ENCODE data around the gene ADAMTS6.
"Not testable (repeated sequence)": the region's sequence is repeated elsewhere in the genome, so short reads cannot be mapped to it uniquely, and the experiment has no call there.

The ADAMTS6 gene

DNA sequence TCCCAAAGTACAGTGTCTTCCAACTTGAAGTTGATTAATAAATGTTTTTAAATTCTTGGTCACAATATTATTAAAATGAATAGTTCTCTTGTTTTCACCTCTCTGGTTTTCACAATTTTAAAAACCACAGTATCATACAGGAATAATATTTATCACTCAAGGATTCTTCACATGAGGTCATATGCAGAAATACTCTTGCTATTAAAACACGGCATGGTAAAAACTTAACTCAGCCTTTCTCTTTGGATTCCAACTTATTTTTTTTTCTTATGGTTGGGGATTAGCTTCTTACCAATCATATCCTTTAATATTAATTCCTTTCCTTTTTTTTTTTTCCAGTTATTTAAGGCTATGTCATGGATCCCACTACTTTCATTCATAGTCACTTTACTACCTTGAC, 289.4 kb downstream of the ADAMTS6 start:
- TF ChIP-seq JUND (IDR thresholded peaks at IDR 0.05; ENCODE audit: low read depth) = no peak
- no peak for DNase-seq (ENCODE audit: low read depth in 1 of 2, low spot score in 1 of 2)
- in situ Hi-C loops (cut with HindIII; ENCODE audit: low pct_unique_long_range_greater_than_20kb, low sequenced_read_pairs) = no loop called here

DNA sequence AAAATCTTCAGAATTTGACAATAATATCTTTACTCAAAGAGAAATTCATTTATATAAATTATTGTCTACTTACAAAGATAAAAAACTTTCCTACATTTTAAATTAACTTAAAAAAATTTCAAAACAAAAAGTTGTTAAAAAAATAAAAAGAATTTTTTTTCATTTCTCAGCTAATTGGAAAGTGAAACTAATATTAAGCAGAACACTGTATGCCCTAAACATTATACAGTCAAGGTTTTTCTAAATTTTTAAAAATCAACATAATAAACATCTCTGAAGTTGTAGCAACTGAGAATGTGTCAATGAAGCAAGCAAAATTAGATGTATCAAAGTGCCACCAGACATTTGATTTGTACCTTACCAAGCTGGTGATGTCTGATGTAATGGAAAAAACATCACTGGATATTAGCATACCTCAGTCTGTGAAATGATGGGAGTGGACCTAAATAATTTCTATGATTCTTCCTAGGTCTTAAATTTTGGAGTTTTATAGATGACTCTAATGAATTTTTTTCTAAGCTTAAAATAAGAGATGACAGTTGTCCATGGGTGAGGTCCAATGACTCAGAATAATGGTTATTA, 290.1 kb downstream of the ADAMTS6 start:
- DNase-seq (ENCODE audit: low read depth in 1 of 2, low spot score in 1 of 2) = no peak
- TF ChIP-seq JUND (IDR thresholded peaks at IDR 0.05; ENCODE audit: low read depth) = no peak
- in situ Hi-C loops (cut with HindIII; ENCODE audit: low pct_unique_long_range_greater_than_20kb, low sequenced_read_pairs) = no loop called here

GRCh38 chr5:65190328-65191053, 291.2 kb downstream of the ADAMTS6 start:
- no peak for TF ChIP-seq JUND (IDR thresholded peaks at IDR 0.05; ENCODE audit: low read depth)
- DNase-seq (ENCODE audit: low read depth in 1 of 2, low spot score in 1 of 2) = no peak
- in situ Hi-C loops (cut with HindIII; ENCODE audit: low pct_unique_long_range_greater_than_20kb, low sequenced_read_pairs) = no loop called here

- DNase-seq (ENCODE audit: low read depth in 1 of 2, low spot score in 1 of 2) = no peak
- in situ Hi-C loops (cut with HindIII; ENCODE audit: low pct_unique_long_range_greater_than_20kb, low sequenced_read_pairs) = no loop called here
- no peak for TF ChIP-seq JUND (IDR thresholded peaks at IDR 0.05; ENCODE audit: low read depth)
Measured at GRCh38 chr5:65186646-65187227, 295.0 kb downstream of the ADAMTS6 start.

DNA sequence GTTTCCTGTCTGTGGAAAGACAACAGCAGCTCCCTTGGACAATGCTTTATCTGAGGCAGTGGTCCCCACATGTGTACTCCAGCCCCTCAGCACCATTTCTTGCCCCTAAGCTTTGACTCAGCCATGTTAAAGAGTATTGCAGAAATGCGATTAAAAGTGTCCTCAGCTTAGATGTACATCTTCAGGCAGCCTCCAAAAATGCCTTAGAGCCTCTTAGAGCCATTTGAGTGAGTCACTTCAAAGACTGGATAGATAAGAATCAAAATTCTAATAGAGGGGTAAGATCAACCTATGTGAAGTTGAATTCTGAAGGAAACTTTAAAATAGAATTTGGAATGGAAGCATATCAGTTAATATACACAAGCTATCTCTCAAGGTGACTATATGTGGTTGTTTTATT, 296.3 kb downstream of the ADAMTS6 start:
- no peak for DNase-seq (ENCODE audit: low read depth in 1 of 2, low spot score in 1 of 2)
- no peak for TF ChIP-seq JUND (IDR thresholded peaks at IDR 0.05; ENCODE audit: low read depth)
- in situ Hi-C loops (cut with HindIII; ENCODE audit: low pct_unique_long_range_greater_than_20kb, low sequenced_read_pairs) = no loop called here

DNA sequence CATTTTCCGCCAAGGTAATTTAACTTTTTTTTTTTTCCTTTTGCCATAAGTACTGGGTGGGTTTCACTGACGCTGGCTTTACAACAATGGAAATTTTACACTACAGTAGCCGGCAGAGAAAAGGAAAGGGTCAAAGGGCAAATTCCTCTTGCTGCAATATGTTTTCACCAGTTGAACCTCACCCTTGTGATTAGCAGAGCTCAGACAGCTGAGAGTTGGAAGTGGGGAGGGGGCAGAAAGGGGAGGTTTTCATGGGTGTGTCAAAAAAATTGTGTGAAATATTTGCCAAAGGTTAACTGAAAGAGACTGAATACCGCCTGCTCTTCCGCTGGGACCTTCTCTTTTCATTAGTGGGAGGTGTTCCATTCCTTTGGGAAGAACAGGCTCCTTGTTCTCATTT, 296.9 kb downstream of the ADAMTS6 start:
- no peak for DNase-seq (ENCODE audit: low read depth in 1 of 2, low spot score in 1 of 2)
- no peak for TF ChIP-seq JUND (IDR thresholded peaks at IDR 0.05; ENCODE audit: low read depth)
- in situ Hi-C loops (cut with HindIII; ENCODE audit: low pct_unique_long_range_greater_than_20kb, low sequenced_read_pairs) = no loop called here

GRCh38 chr5:65174231-65174630, 307.5 kb downstream of the ADAMTS6 start:
- in situ Hi-C loops (cut with HindIII; ENCODE audit: low pct_unique_long_range_greater_than_20kb, low sequenced_read_pairs); DNase-seq (ENCODE audit: low read depth in 1 of 2, low spot score in 1 of 2): not testable (repeated sequence)

DNA sequence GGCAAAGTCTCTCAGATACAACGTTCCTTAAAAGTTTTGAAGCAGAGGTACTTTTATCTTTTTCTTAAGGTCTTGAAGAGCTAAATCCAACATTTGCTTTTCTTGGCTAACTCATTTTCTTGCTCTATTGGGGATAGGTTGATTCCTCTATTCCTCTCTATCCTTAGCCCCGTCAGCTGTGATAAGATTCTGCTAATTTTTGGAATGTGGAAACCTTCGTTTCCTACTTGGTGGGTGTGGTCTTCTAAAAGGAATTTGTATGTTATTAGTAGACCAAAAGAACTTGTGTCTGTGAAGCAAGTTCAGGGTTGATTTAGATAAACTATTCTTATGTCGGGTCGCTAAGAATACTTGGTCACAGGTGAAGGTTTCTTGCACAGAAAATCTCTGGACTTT, 308.6 kb downstream of the ADAMTS6 start:
- in situ Hi-C loops (cut with HindIII; ENCODE audit: low pct_unique_long_range_greater_than_20kb, low sequenced_read_pairs) = no loop called here
- TF ChIP-seq JUND (IDR thresholded peaks at IDR 0.05; ENCODE audit: low read depth) = no peak
- DNase-seq (ENCODE audit: low read depth in 1 of 2, low spot score in 1 of 2) = no peak

- TF ChIP-seq JUND (IDR thresholded peaks at IDR 0.05; ENCODE audit: low read depth) = no peak
- no peak for DNase-seq (ENCODE audit: low read depth in 1 of 2, low spot score in 1 of 2)
- in situ Hi-C loops (cut with HindIII; ENCODE audit: low pct_unique_long_range_greater_than_20kb, low sequenced_read_pairs) = no loop called here
Measured at GRCh38 chr5:65172486-65173129, 309.1 kb downstream of the ADAMTS6 start.

DNA sequence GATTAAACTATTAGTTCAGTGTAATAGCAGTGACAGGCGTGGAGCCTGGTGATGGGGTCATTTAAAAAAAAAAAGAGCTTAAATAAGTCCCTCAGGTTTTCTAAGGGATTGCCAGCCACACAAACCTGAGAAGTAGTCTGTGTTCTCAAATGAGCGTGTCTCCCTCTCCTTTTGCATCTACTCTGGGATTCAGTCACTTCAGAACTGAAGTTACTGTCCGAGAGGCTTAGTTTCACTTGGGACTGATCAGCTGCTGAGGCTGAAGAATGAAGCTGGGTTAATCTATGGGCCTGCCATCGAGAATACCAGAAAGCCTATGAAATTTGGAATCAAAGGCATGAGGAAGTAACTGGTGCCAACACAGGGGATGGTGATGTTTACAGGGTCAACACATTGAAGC, 310.1 kb downstream of the ADAMTS6 start:
- peak in 1 of 2 experiments; percentile 7 for DNase-seq (ENCODE audit: low read depth in 1 of 2, low spot score in 1 of 2)
- in situ Hi-C loops (cut with HindIII; ENCODE audit: low pct_unique_long_range_greater_than_20kb, low sequenced_read_pairs) = no loop called here
- no peak for TF ChIP-seq JUND (IDR thresholded peaks at IDR 0.05; ENCODE audit: low read depth)

DNA sequence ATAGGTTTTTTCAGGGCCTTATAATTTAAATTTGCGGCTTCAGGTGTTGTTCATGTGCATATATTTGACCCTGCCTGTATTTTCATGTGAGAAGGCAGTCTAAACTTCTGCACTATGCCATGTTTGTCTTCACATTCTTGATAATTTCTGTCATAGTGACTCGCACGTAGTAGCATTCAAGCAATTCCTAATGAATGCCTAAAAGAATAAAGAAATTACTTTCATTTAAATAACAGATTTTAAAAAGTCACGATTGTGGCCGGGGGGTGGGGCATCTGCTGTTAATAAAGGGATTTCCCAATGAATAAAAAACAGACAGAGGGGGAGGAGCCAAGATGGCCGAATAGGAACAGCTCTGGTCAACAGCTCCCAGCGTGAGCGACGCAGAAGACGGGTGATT, 318.0 kb downstream of the ADAMTS6 start:
- in situ Hi-C loops (cut with HindIII; ENCODE audit: low pct_unique_long_range_greater_than_20kb, low sequenced_read_pairs) = no loop called here
- no peak for TF ChIP-seq JUND (IDR thresholded peaks at IDR 0.05; ENCODE audit: low read depth)
- peak; percentile 14 to 53 for DNase-seq (ENCODE audit: low read depth in 1 of 2, low spot score in 1 of 2)

- no peak for TF ChIP-seq JUND (IDR thresholded peaks at IDR 0.05; ENCODE audit: low read depth)
Measured at GRCh38 chr5:65161655-65162054, 320.1 kb downstream of the ADAMTS6 start.

More at GRCh38 chr5:65161655-65162054, 320.1 kb downstream of the ADAMTS6 start:
- in situ Hi-C loops (cut with HindIII; ENCODE audit: low pct_unique_long_range_greater_than_20kb, low sequenced_read_pairs) = no loop called here
- no peak for DNase-seq (ENCODE audit: low read depth in 1 of 2, low spot score in 1 of 2)

Measured in T47D (cell line).